Left renal pelvis (tissue), 4 donors: Measurements from ENCODE around the gene LRMDA. TPM values are rescaled to one million over a fixed set of nuclear protein-coding genes. Genes with fewer than 3 reads are reported as not detected.

Experiments used
- DNase-seq, 4 donors: peaks; one replicate each; pipeline ENCODE4 v3.0.0-alpha.2; 2013; ENCODE audit warnings: low read depth in 4 of 4, low spot score in 3 of 4
- polyA plus RNA-seq, 4 donors: library from polyadenylated mRNA; unstranded; fragments of 120-200 nt; gene quantifications; one replicate each; pipeline ENCODE4 v1.2.1, GENCODE V29; 2013; ENCODE audit not compliant: insufficient read length in 4 of 4

The LRMDA gene
- polyA plus RNA-seq, 4 donors, result 7.8 to 23.9 (median 16.5) TPM

- no peak for DNase-seq
Observed at GRCh38 chr10:76454506-76455140, 1023.2 kb downstream of the LRMDA start.

GRCh38 chr10:76456197-76456596 is 1024.8 kb downstream of the LRMDA start:
- no peak for DNase-seq

GRCh38 chr10:76459016-76459730 is 1027.7 kb downstream of the LRMDA start:
- no peak for DNase-seq

- no peak for DNase-seq
Observed at GRCh38 chr10:76461024-76461423, 1029.6 kb downstream of the LRMDA start.

GRCh38 chr10:76463111-76463510 is 1031.7 kb downstream of the LRMDA start:
- no peak for DNase-seq

- no peak for DNase-seq
Observed at GRCh38 chr10:76466836-76467503, 1035.5 kb downstream of the LRMDA start.

GRCh38 chr10:76469675-76470074 is 1038.3 kb downstream of the LRMDA start:
- DNase-seq, result no peak

GRCh38 chr10:76479103-76479790 is 1047.8 kb downstream of the LRMDA start:
- no peak for DNase-seq

- DNase-seq, result no peak
Observed at GRCh38 chr10:76481178-76481577, 1049.8 kb downstream of the LRMDA start.

- no peak for DNase-seq
Observed at GRCh38 chr10:76487582-76487981, 1056.2 kb downstream of the LRMDA start.

GRCh38 chr10:76488602-76489001 is 1057.2 kb downstream of the LRMDA start:
- DNase-seq, result no peak

GRCh38 chr10:76491216-76491615 is 1059.8 kb downstream of the LRMDA start:
- DNase-seq, result no peak

- no peak for DNase-seq
Observed at GRCh38 chr10:76492026-76492425, 1060.6 kb downstream of the LRMDA start.

- DNase-seq, result no peak
Observed at GRCh38 chr10:76492678-76493472, 1061.5 kb downstream of the LRMDA start.

- peak in 1 of 4 donors; percentile 33 for DNase-seq
Observed at GRCh38 chr10:76497666-76498065, 1066.2 kb downstream of the LRMDA start.

GRCh38 chr10:76504823-76505222 is 1073.4 kb downstream of the LRMDA start:
- no peak for DNase-seq

GRCh38 chr10:76509446-76509845 is 1078.0 kb downstream of the LRMDA start:
- no peak for DNase-seq

GRCh38 chr10:76514321-76514720 is 1082.9 kb downstream of the LRMDA start:
- DNase-seq, result no peak

GRCh38 chr10:76514869-76515268 is 1083.4 kb downstream of the LRMDA start:
- no peak for DNase-seq

- no peak for DNase-seq
Observed at GRCh38 chr10:76522547-76522946, 1091.1 kb downstream of the LRMDA start.
